ENCODE measurements around the gene HDAC4. TPM values are rescaled to one million over a fixed set of nuclear protein-coding genes. Genes with fewer than 3 reads are reported as not detected.

The HDAC4 gene
- total RNA-seq, 6 experiments from 2014 or later: 7.4 to 13.0 (median 9.5) TPM

GRCh38 chr2:239077260-239077659, 323.6 kb downstream of the HDAC4 start:
- no peak overlapping the region for H3K4me3 Mint-ChIP-seq
- H3K9me3 Mint-ChIP-seq: 0 out of 2 replicates have a peak, but pooled peaks cover 2% of the 10 kb centered on the region
- no peak overlapping the region for H3K27ac Mint-ChIP-seq
- DNase-seq: no peak
- TF ChIP-seq CTCF (IDR thresholded peaks at IDR 0.05): no peak
- peaks cover 4% of the 10 kb centered on the region for H3K36me3 Mint-ChIP-seq (ENCODE audit: low read depth)
- no peaks in the 10 kb centered on the region; the same call in none of the 2 replicates for H3K27me3 Mint-ChIP-seq (ENCODE audit: insufficient read depth)
- no peaks in the 10 kb centered on the region for H3K4me1 Mint-ChIP-seq (ENCODE audit: low read depth)

GRCh38 chr2:239075918-239076758, 324.7 kb downstream of the HDAC4 start:
- DNase-seq: no peak
- H3K4me3 Mint-ChIP-seq: no peak overlapping the region
- no peaks in the 10 kb centered on the region; the same call in none of the 2 replicates for H3K27me3 Mint-ChIP-seq (ENCODE audit: insufficient read depth)
- H3K36me3 Mint-ChIP-seq (ENCODE audit: low read depth): peaks cover 14% of the 10 kb centered on the region
- H3K27ac Mint-ChIP-seq: no peak overlapping the region
- no peak for TF ChIP-seq CTCF (IDR thresholded peaks at IDR 0.05)
- peaks cover 10% of the 10 kb centered on the region; the same call in 1 of the 2 replicates for H3K9me3 Mint-ChIP-seq
- H3K4me1 Mint-ChIP-seq (ENCODE audit: low read depth): no peaks in the 10 kb centered on the region

- no peak for DNase-seq
- peaks cover 15% of the 10 kb centered on the region for H3K9me3 Mint-ChIP-seq
- no peak for TF ChIP-seq CTCF (IDR thresholded peaks at IDR 0.05)
- no peak overlapping the region for H3K27ac Mint-ChIP-seq
- no peaks in the 10 kb centered on the region for H3K4me1 Mint-ChIP-seq (ENCODE audit: low read depth)
- H3K27me3 Mint-ChIP-seq (ENCODE audit: insufficient read depth): no peaks in the 10 kb centered on the region; the same call in none of the 2 replicates
- H3K4me3 Mint-ChIP-seq: no peak overlapping the region
- H3K36me3 Mint-ChIP-seq (ENCODE audit: low read depth): peaks cover 14% of the 10 kb centered on the region
These were observed 326.9 kb downstream of the HDAC4 start for GRCh38 chr2:239073745-239074530.

GRCh38 chr2:239073270-239073669, 327.6 kb downstream of the HDAC4 start:
- H3K36me3 Mint-ChIP-seq (ENCODE audit: low read depth): peaks cover 14% of the 10 kb centered on the region
- no peaks in the 10 kb centered on the region; the same call in none of the 2 replicates for H3K27me3 Mint-ChIP-seq (ENCODE audit: insufficient read depth)
- no peak for DNase-seq
- H3K9me3 Mint-ChIP-seq: peaks cover 18% of the 10 kb centered on the region
- H3K4me1 Mint-ChIP-seq (ENCODE audit: low read depth): no peaks in the 10 kb centered on the region
- H3K27ac Mint-ChIP-seq: no peak overlapping the region
- no peak for TF ChIP-seq CTCF (IDR thresholded peaks at IDR 0.05)
- H3K4me3 Mint-ChIP-seq: no peak overlapping the region

GRCh38 chr2:239072786-239073185, 328.0 kb downstream of the HDAC4 start:
- no peak for TF ChIP-seq CTCF (IDR thresholded peaks at IDR 0.05)
- Mint-ChIP-seq H3K9me3 (peaks cover 19% of the 10 kb centered on the region), H3K4me3 (no peak overlapping the region), H3K27ac (no peak overlapping the region), H3K4me1 (ENCODE audit: low read depth) (no peaks in the 10 kb centered on the region), H3K36me3 (ENCODE audit: low read depth) (peaks cover 14% of the 10 kb centered on the region), H3K27me3 (ENCODE audit: insufficient read depth) (no peaks in the 10 kb centered on the region; the same call in none of the 2 replicates)
- no peak for DNase-seq
